NCI-H82 treated with DMSO at 0.1 percent for 48 hours (cell line): ENCODE measurements around the gene ZNF549.
"Not testable (repeated sequence)": the region's sequence is repeated elsewhere in the genome, so short reads cannot be mapped to it uniquely, and the experiment has no call there.

Experiments used
- DNase-seq: peaks from one replicate; lab custom pipeline; 2025; ENCODE audit not compliant: unreplicated experiment; lab: John Stamatoyannopoulos, UW

ZNF549 gene

GRCh38 chr19:57527136-57527881 is at the start of gene ZNF549:
TSS of gene ZNF549 (plus strand) at chr19:57527356. CDS start at chr19:57527574, 218 bp downstream.
- DNase-seq, result peak; percentile 79

DNA sequence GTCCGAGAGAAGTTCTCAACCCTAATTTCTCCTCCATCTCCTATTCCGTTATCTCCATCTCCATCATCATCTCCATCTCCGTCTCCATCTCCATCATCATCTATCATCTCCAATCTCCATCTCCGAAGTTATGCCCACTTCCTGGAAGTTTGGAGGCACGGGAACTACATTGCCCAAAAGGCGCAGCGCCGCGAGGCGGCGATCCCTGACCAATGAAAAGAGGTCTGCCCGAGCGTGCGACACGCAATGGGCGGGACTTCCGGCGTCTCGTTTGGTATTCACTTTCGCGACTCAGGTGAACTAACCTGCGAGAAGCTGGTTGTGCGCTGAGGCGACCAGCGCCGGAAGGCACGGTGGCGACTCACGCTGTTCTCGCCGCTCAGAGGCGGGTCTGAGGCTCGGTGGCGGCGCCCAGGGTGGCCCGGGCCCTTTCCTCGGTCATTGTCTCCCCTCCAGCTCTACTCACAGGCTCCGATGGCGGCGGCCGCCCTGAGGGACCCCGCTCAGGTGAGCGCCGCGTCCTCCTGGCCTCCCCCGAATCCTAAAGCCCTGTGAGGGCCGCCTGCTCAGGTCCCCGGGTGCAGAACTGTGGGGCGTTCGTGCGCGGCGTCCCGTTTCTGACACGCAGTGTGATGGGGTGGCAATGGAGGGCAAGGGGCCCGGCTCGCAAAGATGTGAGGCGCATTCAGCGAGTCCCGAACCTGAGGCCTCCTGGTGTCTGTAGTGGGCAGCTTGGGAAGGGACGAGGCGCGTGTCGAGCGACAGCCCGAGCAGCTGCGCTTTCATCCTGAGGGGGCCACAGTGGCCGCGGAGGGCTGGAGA is 39.5 kb upstream of the ZNF549 start, which contains the start of gene ZNF419:
TSS of gene ZNF419 (plus strand) at position 274 of the 822 bp plus-strand sequence. CDS start at position 475, 201 bp downstream.
- peak; percentile 38 for DNase-seq

DNA sequence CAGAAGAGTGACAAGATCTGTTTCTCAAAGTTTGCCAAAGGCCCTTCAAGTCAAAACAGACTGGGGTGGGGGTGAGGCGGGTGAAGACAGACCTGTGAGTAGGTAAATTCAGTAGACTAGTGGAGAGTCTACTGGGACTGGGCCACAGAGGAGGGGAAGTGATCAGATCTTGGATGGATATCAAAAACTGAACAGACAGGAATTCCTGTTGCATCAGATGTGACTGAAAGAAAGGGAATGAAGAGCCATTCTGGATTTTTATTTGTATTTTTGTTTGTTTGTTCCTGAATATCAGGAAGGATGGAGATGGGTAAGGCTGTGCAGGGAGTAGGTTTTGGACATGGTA is 38.9 kb upstream of the ZNF549 start:
- DNase-seq, result not testable (repeated sequence)

DNA sequence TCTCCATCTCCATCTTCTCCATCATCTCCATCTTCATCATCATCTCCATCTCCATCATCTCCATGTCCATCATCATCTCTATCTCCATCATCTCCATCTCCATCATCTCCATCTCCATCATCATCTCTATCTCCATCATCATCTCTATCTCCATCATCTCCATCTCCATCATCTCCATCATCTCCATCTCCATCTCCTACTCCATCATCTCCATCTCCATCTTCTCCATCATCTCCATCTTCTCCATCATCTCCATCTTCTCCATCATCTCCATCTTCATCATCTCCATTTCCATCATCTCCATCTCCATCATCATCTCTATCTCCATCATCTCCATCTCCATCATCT is 27.9 kb upstream of the ZNF549 start:
- not testable (repeated sequence) for DNase-seq

GRCh38 chr19:57499680-57500395 is 27.3 kb upstream of the ZNF549 start, which contains the start of gene ZNF773:
TSS of gene ZNF773 (plus strand) at chr19:57499938. CDS start at chr19:57500081, 143 bp downstream.
- DNase-seq, result peak; percentile 66

DNA sequence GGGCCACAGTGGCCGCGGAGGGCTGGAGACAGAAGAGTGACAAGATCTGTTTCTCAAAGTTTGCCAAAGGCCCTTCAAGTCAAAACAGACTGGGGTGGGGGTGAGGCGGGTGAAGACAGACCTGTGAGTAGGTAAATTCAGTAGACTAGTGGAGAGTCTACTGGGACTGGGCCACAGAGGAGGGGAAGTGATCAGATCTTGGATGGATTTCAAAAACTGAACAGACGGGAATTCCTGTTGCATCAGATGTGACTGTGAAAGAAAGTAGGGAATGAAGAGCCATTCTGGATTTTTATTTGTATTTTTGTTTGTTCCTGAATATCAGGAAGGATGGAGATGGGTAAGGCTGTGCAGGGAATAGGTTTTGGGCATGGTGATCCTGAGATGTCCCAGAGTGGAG is 26.8 kb upstream of the ZNF549 start:
- not testable (repeated sequence) for DNase-seq

- no peak for DNase-seq
Observed at GRCh38 chr19:57506163-57506562, 21.0 kb upstream of the ZNF549 start.

- no peak for DNase-seq
Observed at GRCh38 chr19:57511484-57511883, 15.7 kb upstream of the ZNF549 start.

DNA sequence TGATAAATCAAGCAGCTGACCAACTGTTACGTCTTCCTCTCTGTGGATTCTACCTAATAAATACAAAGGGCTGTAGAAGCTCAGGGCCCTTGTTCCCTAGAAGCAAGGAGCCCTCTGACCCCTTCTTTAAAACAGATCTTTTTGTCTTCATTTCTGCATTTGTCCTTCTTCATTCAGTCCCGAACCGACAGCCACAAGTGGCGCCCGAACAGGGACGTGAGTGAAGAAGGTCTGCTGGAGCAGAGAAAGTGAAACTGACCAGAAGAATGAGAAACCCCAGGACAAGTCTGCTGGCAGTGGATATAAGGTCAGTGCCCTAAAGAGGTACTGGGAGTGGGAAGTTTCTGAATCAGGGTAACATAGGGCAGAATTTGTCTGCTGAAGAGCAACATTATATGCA is 14.3 kb upstream of the ZNF549 start:
- DNase-seq, result no peak

GRCh38 chr19:57515255-57515654 is 11.9 kb upstream of the ZNF549 start:
- no peak for DNase-seq

DNA sequence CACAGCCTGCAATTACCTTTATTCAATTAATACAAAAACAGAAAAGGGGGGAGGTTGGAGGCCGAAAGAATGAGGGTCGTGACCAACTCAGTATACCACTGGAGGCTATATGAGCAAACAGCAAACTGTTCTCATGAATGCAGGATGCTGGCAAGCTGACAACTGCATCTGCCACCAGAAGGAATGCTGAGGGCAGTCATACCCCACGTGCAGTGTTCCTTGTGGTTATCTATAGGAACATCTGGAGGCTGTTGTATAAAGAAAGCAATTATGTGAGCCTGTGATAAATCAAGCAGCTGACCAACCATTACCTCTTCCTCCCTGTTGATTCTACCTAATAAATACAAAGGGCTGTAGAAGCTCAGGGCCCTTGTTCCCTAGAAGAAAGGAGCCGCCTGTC is 9.1 kb upstream of the ZNF549 start:
- not testable (repeated sequence) for DNase-seq

DNA sequence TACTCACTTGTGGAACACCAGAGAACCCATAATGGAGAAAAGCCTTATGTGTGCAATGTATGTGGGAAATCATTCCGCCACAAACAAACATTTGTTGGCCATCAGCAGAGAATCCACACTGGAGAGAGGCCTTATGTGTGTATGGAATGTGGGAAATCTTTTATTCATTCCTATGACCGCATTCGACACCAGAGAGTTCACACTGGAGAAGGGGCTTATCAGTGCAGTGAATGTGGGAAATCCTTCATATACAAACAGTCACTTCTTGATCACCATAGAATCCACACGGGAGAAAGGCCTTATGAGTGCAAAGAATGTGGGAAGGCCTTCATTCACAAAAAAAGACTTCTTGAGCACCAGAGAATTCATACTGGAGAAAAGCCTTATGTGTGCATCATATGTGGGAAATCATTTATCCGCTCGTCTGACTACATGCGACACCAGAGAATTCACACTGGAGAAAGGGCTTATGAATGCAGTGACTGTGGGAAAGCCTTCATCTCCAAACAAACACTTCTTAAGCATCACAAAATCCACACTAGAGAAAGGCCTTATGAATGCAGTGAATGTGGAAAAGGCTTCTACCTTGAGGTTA is 10.9 kb downstream of the ZNF549 start:
- DNase-seq, result no peak

- DNase-seq, result no peak
Observed at GRCh38 chr19:57546513-57546912, 19.4 kb downstream of the ZNF549 start.

DNA sequence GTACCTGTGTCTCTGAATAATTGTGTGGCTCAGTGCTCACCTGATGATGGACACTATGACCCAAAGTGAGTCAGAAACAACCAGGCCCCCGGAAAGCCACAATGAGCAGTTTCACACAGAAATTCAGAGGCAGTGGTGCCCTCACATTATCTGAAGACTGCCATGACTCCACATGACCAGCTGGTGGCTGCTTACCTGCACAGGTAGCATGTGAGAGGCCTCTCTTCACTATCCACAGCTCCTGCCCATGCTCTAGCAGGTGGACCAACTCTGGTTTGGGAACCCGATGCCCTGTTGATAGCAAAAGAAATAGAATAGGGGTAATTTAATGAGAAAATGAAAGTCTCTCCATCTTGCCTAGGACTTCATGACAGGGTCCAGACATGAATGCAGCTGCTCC is 25.3 kb downstream of the ZNF549 start:
- DNase-seq, result no peak

DNA sequence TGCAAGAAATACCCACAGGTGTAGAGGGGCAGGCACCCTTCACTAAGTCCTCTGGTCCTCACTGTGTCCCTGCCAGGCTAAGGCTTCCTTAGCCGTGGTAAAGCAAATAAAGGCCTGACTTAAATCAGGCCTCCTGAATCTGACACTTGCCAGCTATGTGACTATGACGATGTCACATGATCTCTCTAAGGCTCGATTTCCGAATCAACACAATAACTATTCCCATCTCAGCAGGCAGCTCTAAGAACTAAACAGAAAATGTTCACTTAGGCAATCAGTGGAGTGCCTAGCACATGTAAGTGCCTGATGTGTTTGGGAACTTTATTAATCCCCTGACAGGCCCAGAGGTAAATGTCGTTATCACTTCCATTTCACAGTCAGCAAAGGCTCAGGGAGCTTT is 30.5 kb downstream of the ZNF549 start:
- DNase-seq, result no peak

DNA sequence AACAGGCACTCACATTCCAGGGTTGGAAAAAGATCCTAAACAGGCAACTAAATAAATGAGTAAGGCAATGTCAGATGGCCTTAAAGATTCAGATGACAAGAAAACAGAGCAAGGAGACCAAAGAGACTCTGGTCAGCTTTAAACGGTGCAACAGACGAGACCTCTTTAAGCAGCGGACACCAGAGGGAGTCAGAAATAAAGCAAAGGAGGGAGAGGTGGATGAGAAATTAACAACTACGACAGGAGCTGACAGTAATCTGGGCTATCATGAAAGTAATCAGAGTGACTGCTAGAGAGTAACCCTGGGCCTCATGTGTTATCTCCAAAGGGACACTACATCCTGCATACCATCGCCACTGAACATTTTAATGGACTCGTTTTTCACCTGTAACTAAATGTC is 31.4 kb downstream of the ZNF549 start:
- DNase-seq, result no peak

GRCh38 chr19:57559008-57559403 is 31.9 kb downstream of the ZNF549 start:
- no peak for DNase-seq

DNA sequence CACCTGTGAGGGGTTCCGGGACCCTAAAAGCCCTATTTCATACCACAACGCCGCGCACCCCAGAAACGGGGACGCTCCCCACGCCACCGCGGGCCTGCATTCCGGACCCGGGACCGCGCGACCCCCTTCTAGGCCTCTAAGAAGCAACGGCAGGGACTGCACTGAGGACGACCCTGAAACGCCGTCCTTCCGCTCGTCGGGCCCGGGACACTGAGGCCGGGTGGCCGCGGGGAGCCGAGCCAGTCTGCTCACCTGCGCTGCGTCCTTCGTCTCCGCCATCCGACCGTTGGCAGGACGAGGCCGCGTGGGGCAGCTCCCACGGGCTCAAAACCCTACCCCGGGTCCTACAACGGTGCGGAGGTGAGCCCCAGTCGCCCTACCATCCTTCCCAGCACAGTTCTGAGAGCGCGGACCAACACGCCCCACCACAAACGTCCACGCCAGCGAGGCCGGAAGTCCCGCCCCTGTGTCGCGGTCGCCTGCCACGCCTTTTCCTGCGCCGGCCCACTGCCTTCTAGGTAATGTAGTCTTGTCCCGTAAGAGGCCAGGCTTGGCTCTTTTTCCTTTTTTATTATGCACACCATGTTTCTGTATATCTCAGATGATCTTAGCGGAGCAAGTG is 32.4 kb downstream of the ZNF549 start, which contains the start of gene ZNF550:
TSS of gene ZNF550 (minus strand) at position 460 of the 622 bp plus-strand sequence. CDS start at position 279, 181 bp downstream.
- DNase-seq, result peak; percentile 70

GRCh38 chr19:57560049-57560491 is 32.9 kb downstream of the ZNF549 start:
- no peak for DNase-seq

- DNase-seq, result no peak
Observed at GRCh38 chr19:57563547-57563946, 36.4 kb downstream of the ZNF549 start.
